ENCODE results near the gene MTHFSD. TPM values are rescaled to one million over a fixed set of nuclear protein-coding genes. Genes with fewer than 3 reads are reported as not detected.
A peak's percentile ranks its signal among the peaks of the same experiment; 100 is the strongest.

The MTHFSD gene
- polyA plus RNA-seq, 1 of the 3 experiments (the other 2 are of a cell fraction) = 15.6 TPM

GRCh38 chr16:86563469-86564345, 8.7 kb upstream of the MTHFSD start:
- 3% methylated on average over 33 of the region's 41 CpGs for WGBS (ENCODE audit: low lambda C conversion rate)
- Histone ChIP-seq H3K9me2 (no peaks in the 10 kb centered on the region), H3F3A (replicated peaks; ENCODE audit: insufficient read depth) (peaks cover 11% of the 10 kb centered on the region), H3K4me1 (ENCODE audit: control insufficient read depth in 1 of 2, insufficient read depth in 2 of 2, low read depth in 1 of 2, low read length in 1 of 2) (no peaks in the 10 kb centered on the region; a peak in 1 of 4 replicates), H3K4me3 (ENCODE audit: low read depth in 2 of 2, low read length in 1 of 2) (peak overlapping the region; percentile 25 to 58; a peak in 3 of 4 replicates), H4K20me1 (ENCODE audit: insufficient read depth) (peaks cover 2% of the 10 kb centered on the region; the same call in 1 of the 2 replicates), H3K27ac (ENCODE audit: low read depth in 2 of 2, low read length in 1 of 2) (no peak overlapping the region), H2AFZ (ENCODE audit: low read depth) (peak overlapping the region; percentile 71), H3K9ac (no peak overlapping the region), H3K9me3 (no peaks in the 10 kb centered on the region), H3K4me2 (peak overlapping the region; percentile 77), H3K79me2 (ENCODE audit: insufficient read depth) (peaks cover 19% of the 10 kb centered on the region), H3K27me3 (ENCODE audit: insufficient read depth) (peaks cover 23% of the 10 kb centered on the region; the same call in 1 of the 2 replicates), H3K36me3 (replicated peaks in 1 of 2; ENCODE audit: control insufficient read depth in 1 of 2, insufficient read depth in 2 of 2, low read length in 1 of 2) (peaks cover 0 to 1% of the 10 kb centered on the region in 2 experiments)
- DNase-seq = peak; percentile 92
- CTCF ChIA-PET = interaction anchor here (0.7 to 5.5 kb wide), 35 partner anchors 8 to 720 kb away, joined by 3 to 56 read pairs (median 3); partner anchors contain the start of genes FOXL1 and MTHFSD
- POLR2A ChIA-PET = interaction anchor here (1.1 kb wide), 1 partner anchor 8 kb away, joined by 3 read pairs; no protein-coding TSS in a partner anchor
- TF ChIP-seq, protein P1, sequence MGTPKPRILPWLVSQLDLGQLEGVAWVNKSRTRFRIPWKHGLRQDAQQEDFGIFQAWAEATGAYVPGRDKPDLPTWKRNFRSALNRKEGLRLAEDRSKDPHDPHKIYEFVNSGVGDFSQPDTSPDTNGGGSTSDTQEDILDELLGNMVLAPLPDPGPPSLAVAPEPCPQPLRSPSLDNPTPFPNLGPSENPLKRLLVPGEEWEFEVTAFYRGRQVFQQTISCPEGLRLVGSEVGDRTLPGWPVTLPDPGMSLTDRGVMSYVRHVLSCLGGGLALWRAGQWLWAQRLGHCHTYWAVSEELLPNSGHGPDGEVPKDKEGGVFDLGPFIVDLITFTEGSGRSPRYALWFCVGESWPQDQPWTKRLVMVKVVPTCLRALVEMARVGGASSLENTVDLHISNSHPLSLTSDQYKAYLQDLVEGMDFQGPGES (IDR thresholded peaks at IDR 0.05; ENCODE audit: low read depth, low read length) = no peak
- TF ChIP-seq NRF1 (IDR thresholded peaks at IDR 0.05; ENCODE audit: low read depth, low read length) = no peak
- no peak for TF ChIP-seq EP300 (IDR thresholded peaks at IDR 0.05; ENCODE audit: borderline replicate concordance in 1 of 2, low read depth in 1 of 2, low read length in 1 of 2)
- no peak for TF ChIP-seq USF2 (IDR thresholded peaks at IDR 0.05; ENCODE audit: borderline replicate concordance, low read depth, low read length)
- no peak for TF ChIP-seq RFX5 (IDR thresholded peaks at IDR 0.05; ENCODE audit: low read length)
- TF ChIP-seq USF1 (IDR thresholded peaks at IDR 0.05; ENCODE audit: borderline replicate concordance, low read depth) = no peak
- TF ChIP-seq GABPA (IDR thresholded peaks at IDR 0.05; ENCODE audit: low read depth) = no peak
- peak; percentile 99 for TF ChIP-seq SMC3 (IDR thresholded peaks at IDR 0.05; ENCODE audit: low read depth, low read length)
- TF ChIP-seq EZH2phosphoT487 (IDR thresholded peaks at IDR 0.05; ENCODE audit: borderline replicate concordance, low read depth) = no peak
- peak; percentile 99 for TF ChIP-seq RAD21 (IDR thresholded peaks at IDR 0.05; ENCODE audit: low read length)
- no peak for TF ChIP-seq MXI1 (IDR thresholded peaks at IDR 0.05; ENCODE audit: low read depth, low read length)
- TF ChIP-seq SIN3A (IDR thresholded peaks at IDR 0.05; ENCODE audit: borderline replicate concordance, low read depth, low read length) = no peak; the same call in 1 of the 2 replicates
- no peak for TF ChIP-seq POLR2AphosphoS5 (IDR thresholded peaks at IDR 0.05; ENCODE audit: low read depth, low read length)
- TF ChIP-seq RXRA (IDR thresholded peaks at IDR 0.05; ENCODE audit: borderline replicate concordance, low read depth) = no peak
- peak; percentile 50; the same call in 1 of the 2 replicates for TF ChIP-seq FOXM1 (IDR thresholded peaks at IDR 0.05; ENCODE audit: low read depth)
- TF ChIP-seq TCF12 (IDR thresholded peaks at IDR 0.05) = no peak
- TF ChIP-seq FOSL2 (IDR thresholded peaks at IDR 0.05; ENCODE audit: borderline replicate concordance, low read depth) = no peak
- TF ChIP-seq MAX (IDR thresholded peaks at IDR 0.05; ENCODE audit: low read depth) = peak; percentile 19; the same call in 1 of the 2 replicates
- TF ChIP-seq, protein P2, sequence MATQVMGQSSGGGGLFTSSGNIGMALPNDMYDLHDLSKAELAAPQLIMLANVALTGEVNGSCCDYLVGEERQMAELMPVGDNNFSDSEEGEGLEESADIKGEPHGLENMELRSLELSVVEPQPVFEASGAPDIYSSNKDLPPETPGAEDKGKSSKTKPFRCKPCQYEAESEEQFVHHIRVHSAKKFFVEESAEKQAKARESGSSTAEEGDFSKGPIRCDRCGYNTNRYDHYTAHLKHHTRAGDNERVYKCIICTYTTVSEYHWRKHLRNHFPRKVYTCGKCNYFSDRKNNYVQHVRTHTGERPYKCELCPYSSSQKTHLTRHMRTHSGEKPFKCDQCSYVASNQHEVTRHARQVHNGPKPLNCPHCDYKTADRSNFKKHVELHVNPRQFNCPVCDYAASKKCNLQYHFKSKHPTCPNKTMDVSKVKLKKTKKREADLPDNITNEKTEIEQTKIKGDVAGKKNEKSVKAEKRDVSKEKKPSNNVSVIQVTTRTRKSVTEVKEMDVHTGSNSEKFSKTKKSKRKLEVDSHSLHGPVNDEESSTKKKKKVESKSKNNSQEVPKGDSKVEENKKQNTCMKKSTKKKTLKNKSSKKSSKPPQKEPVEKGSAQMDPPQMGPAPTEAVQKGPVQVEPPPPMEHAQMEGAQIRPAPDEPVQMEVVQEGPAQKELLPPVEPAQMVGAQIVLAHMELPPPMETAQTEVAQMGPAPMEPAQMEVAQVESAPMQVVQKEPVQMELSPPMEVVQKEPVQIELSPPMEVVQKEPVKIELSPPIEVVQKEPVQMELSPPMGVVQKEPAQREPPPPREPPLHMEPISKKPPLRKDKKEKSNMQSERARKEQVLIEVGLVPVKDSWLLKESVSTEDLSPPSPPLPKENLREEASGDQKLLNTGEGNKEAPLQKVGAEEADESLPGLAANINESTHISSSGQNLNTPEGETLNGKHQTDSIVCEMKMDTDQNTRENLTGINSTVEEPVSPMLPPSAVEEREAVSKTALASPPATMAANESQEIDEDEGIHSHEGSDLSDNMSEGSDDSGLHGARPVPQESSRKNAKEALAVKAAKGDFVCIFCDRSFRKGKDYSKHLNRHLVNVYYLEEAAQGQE (IDR thresholded peaks at IDR 0.05; ENCODE audit: low read depth, low read length) = 0 out of 2 replicates have a peak, but pooled peaks have one; percentile 27
- TF ChIP-seq TAF1 (IDR thresholded peaks at IDR 0.05; ENCODE audit: borderline replicate concordance, low read depth, low read length) = peak; percentile 23; the same call in 1 of the 2 replicates
- TF ChIP-seq, protein P3, sequence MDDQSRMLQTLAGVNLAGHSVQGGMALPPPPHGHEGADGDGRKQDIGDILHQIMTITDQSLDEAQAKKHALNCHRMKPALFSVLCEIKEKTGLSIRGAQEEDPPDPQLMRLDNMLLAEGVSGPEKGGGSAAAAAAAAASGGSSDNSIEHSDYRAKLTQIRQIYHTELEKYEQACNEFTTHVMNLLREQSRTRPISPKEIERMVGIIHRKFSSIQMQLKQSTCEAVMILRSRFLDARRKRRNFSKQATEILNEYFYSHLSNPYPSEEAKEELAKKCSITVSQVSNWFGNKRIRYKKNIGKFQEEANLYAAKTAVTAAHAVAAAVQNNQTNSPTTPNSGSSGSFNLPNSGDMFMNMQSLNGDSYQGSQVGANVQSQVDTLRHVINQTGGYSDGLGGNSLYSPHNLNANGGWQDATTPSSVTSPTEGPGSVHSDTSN (IDR thresholded peaks at IDR 0.05) = no peak
- no peak for TF ChIP-seq NFIC (IDR thresholded peaks at IDR 0.05; ENCODE audit: borderline replicate concordance)
- no peak for TF ChIP-seq ELF1 (IDR thresholded peaks at IDR 0.05)
- TF ChIP-seq JUND (IDR thresholded peaks at IDR 0.05) = no peak
